Mesodermal cell (in vitro differentiated cells): Measurements from ENCODE around the gene PPP1R10.

ENCODE experiments used
- H3K27ac ChIP-seq: 2 replicates; pipeline ENCODE4 v1.7.0; 2013; ENCODE audit warnings: mild to moderate bottlenecking, low read depth, low read length, moderate library complexity; ENCODE audit not compliant: severe bottlenecking
- H3K36me3 ChIP-seq: 2 replicates; pipeline ENCODE4 v1.7.1; 2013; ENCODE audit warnings: mild to moderate bottlenecking, low read length, moderate library complexity; ENCODE audit not compliant: control insufficient read depth, insufficient read depth
- H3K4me1 ChIP-seq: one replicate; pipeline ENCODE4 v1.7.1; 2013; ENCODE audit warnings: mild to moderate bottlenecking, low read length; ENCODE audit not compliant: insufficient read depth, control insufficient read depth, poor library complexity, severe bottlenecking
- H3K4me3 ChIP-seq: 2 replicates; pipeline ENCODE4 v1.7.0; 2013; ENCODE audit warnings: low read length, control low read depth, mild to moderate bottlenecking; ENCODE audit not compliant: insufficient read depth, poor library complexity, severe bottlenecking; ENCODE audit errors: extremely low read depth
- H3K9me3 ChIP-seq: 2 replicates; pipeline ENCODE4 v1.7.1; 2013; ENCODE audit warnings: mild to moderate bottlenecking, low read length, moderate library complexity; ENCODE audit not compliant: control insufficient read depth
- WGBS, 2 experiments: methylation state at CpG; one replicate each; pipeline ENCODE4 v1.1.5; 2013; ENCODE audit warnings: missing lambda C conversion rate in 2 of 2; ENCODE audit not compliant: insufficient coverage in 2 of 2; 5-methylcytosine and 5-hydroxymethylcytosine counted together

The PPP1R10 gene

GRCh38 chr6:30619561-30619960 is 2.5 kb upstream of the PPP1R10 start:
- no peaks in the 10 kb centered on the region for H3K9me3 ChIP-seq
- peaks cover 1% of the 10 kb centered on the region for H3K4me1 ChIP-seq
- peaks cover 64% of the 10 kb centered on the region for H3K36me3 ChIP-seq
- 99 to 100% methylated on average over 9 to 11 of the region's 11 CpGs for WGBS, 2 experiments
- no peak overlapping the region for H3K4me3 ChIP-seq
- H3K27ac ChIP-seq = no peak overlapping the region

- H3K36me3 ChIP-seq = peaks cover 64% of the 10 kb centered on the region
- H3K4me3 ChIP-seq = peak overlapping the region; percentile 84
- no peaks in the 10 kb centered on the region for H3K9me3 ChIP-seq
- 40 to 46% methylated on average over 3 of the region's 8 CpGs for WGBS, 2 experiments
- H3K27ac ChIP-seq = peak overlapping the region; percentile 99
- peaks cover 13% of the 10 kb centered on the region for H3K4me1 ChIP-seq
Observed at GRCh38 chr6:30618270-30618797, 1.3 kb upstream of the PPP1R10 start.

GRCh38 chr6:30617565-30618269 is 674 bp upstream of the PPP1R10 start, which contains the start of gene MRPS18B:
Gene MRPS18B (plus strand): TSS chr6:30617840. CDS start chr6:30617866, 26 bp downstream.
- H3K4me3 ChIP-seq = peak within 1 kb of the TSS; percentile 84
- peaks cover 63% of the 10 kb centered on the region for H3K36me3 ChIP-seq
- 0% methylated on average over 28 to 29 of the region's 34 CpGs for WGBS, 2 experiments
- H3K4me1 ChIP-seq = peaks cover 18% of the 10 kb centered on the region
- peak within 1 kb of the TSS; percentile 99 for H3K27ac ChIP-seq
- H3K9me3 ChIP-seq = no peaks in the 10 kb centered on the region

GRCh38 chr6:30615958-30616810 is 859 bp downstream of the PPP1R10 start:
- H3K9me3 ChIP-seq = no peaks in the 10 kb centered on the region
- 0% methylated on average over 3 to 5 of the region's 10 CpGs for WGBS, 2 experiments
- peaks cover 18% of the 10 kb centered on the region for H3K4me1 ChIP-seq
- peak overlapping the region; percentile 99 for H3K27ac ChIP-seq
- peak overlapping the region; percentile 84 for H3K4me3 ChIP-seq
- peaks cover 53% of the 10 kb centered on the region for H3K36me3 ChIP-seq

- Histone ChIP-seq H3K9me3 (no peaks in the 10 kb centered on the region), H3K36me3 (peaks cover 53% of the 10 kb centered on the region), H3K4me1 (peaks cover 18% of the 10 kb centered on the region), H3K27ac (peak overlapping the region; percentile 99), H3K4me3 (peak overlapping the region; percentile 84)
- 0% methylated on average over 2 to 4 of the region's 10 CpGs for WGBS, 2 experiments
Observed at GRCh38 chr6:30615219-30615957, 1.7 kb downstream of the PPP1R10 start.

- peaks cover 18% of the 10 kb centered on the region for H3K4me1 ChIP-seq
- H3K4me3 ChIP-seq = peak overlapping the region; percentile 84
- peak overlapping the region; percentile 99 for H3K27ac ChIP-seq
- H3K9me3 ChIP-seq = no peaks in the 10 kb centered on the region
- WGBS, 2 experiments = no CpG with 5 or more reads among the region's 6 CpGs
- H3K36me3 ChIP-seq = peaks cover 53% of the 10 kb centered on the region
Observed at GRCh38 chr6:30614843-30615218, 2.2 kb downstream of the PPP1R10 start.

- peak overlapping the region; percentile 99 for H3K27ac ChIP-seq
- WGBS, 2 experiments = 82 to 95% methylated on average over 3 to 5 of the region's 8 CpGs
Observed at GRCh38 chr6:30614044-30614842, 2.8 kb downstream of the PPP1R10 start.

GRCh38 chr6:30613251-30614043 is 3.6 kb downstream of the PPP1R10 start:
- Histone ChIP-seq H3K4me3 (peak overlapping the region; percentile 84), H3K9me3 (no peaks in the 10 kb centered on the region), H3K27ac (peak overlapping the region; percentile 48), H3K36me3 (peaks cover 59% of the 10 kb centered on the region), H3K4me1 (peaks cover 18% of the 10 kb centered on the region)

More at GRCh38 chr6:30614044-30614842, 2.8 kb downstream of the PPP1R10 start:
- Histone ChIP-seq H3K9me3 (no peaks in the 10 kb centered on the region), H3K36me3 (peaks cover 53% of the 10 kb centered on the region), H3K4me1 (peaks cover 18% of the 10 kb centered on the region), H3K4me3 (peak overlapping the region; percentile 84)

- H3K9me3 ChIP-seq = no peaks in the 10 kb centered on the region
- H3K4me3 ChIP-seq = no peak overlapping the region
- peak overlapping the region; percentile 48 for H3K27ac ChIP-seq
- H3K36me3 ChIP-seq = peaks cover 66% of the 10 kb centered on the region
- H3K4me1 ChIP-seq = peaks cover 18% of the 10 kb centered on the region
- WGBS, 2 experiments = 68 to 92% methylated on average over 4 to 5 of the region's 6 CpGs
Observed at GRCh38 chr6:30612687-30613248, 4.3 kb downstream of the PPP1R10 start.
